ENCODE results near the gene TMC3.

DNA sequence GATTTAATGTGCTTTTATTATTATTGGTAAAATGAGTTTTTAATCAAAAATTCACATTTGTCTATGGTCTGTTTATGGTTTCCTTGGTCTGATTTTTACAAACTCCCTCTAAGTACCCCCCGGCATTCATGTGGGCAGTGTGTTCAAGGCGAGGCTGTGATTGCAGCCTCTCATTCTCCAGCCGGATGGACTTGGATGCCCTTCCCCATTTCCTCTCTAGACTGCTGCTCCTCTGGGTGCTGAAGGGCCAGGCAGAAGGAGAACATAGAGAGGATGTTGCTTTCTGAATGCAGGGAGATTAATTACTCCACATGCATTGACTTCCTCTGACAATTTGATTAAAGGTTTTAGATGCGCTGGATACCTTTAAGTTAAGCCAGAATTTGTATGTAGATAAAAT lies 3.9 kb upstream of the TMC3 start:
- TF ChIP-seq CTCF (IDR thresholded peaks at IDR 0.05) (no peak), POLR2A (IDR thresholded peaks at IDR 0.05) (no peak)

Data from adrenal gland (tissue), 5 donors.